GM08714 (cell line): ENCODE data around the gene C4orf50.

Experiments used
- H3K4me3 ChIP-seq: fragments of 200-500 bp; sonication (Bioruptor generic); 2 replicates; pipeline ENCODE4 v1.5.1; 2014; ENCODE audit warnings: mild to moderate bottlenecking, low read length, inconsistent platforms
- ZNF274 ChIP-seq: IDR thresholded peaks from 2 replicates; pipeline ENCODE4 v1.6.1; 2012; ENCODE audit warnings: mild to moderate bottlenecking, low read depth, low read length

C4orf50 gene

GRCh38 chr4:6018331-6018730, at the start of gene C4orf50:
Gene C4orf50, minus strand, starts transcription at chr4:6018431.
- TF ChIP-seq ZNF274, result no peak
- H3K4me3 ChIP-seq, result no peak within 1 kb of the TSS

DNA sequence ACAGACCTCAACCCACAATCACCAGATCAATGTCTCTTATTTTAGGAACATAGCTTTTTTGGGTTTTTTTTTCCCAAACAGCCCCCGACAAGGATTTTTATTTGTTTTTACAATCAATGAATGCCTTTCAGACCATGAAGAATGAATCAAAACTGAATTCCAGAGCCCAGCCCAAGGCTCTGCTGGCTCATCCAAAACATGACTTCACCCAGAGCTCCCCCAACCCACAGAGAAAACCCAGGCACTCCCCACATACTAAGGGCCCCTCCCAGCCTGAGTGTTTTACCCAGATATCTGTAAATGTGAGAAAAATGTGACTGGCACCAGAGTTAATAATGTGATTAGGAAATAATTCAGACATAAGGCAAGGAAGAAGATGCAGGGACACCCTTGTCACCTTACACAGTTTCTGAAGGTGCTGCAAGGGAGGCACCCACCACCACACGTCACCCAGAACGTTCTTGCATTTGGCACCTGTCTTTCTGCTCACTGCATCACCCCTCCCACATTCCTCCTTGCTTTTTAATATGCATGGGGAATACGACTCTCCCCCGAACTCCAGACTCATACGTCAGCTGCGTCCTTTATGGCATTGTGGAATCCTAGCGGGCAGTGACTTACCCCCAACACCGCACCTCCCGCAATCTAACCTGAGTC, 47.8 kb upstream of the C4orf50 start:
- no peak overlapping the region for H3K4me3 ChIP-seq
- no peak for TF ChIP-seq ZNF274

- H3K4me3 ChIP-seq, result no peak overlapping the region
- TF ChIP-seq ZNF274, result no peak
These were observed 46.9 kb upstream of the C4orf50 start for GRCh38 chr4:6065166-6065565.

DNA sequence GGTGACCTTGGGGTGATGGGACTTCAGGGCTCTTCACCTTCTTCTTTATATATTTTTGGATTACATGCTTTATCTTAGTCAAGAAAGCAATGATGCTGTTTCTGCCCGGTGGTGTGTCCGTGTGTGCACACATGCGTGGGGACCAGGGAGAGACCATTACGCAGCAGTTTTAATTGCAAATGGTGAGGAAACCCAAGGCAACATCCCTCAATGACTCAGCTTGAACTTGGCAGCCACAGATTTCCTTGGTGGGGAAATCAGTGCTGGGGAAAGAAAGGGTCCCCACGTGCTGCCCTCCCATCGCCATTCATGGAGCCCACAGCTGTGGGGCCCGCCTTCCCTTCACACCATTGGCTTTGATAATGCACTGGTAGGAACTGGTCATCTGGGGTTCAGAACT, 46.2 kb upstream of the C4orf50 start:
- no peak for TF ChIP-seq ZNF274
- no peak overlapping the region for H3K4me3 ChIP-seq

- no peak overlapping the region for H3K4me3 ChIP-seq
- no peak for TF ChIP-seq ZNF274
These were observed 45.5 kb upstream of the C4orf50 start for GRCh38 chr4:6063684-6064083.

DNA sequence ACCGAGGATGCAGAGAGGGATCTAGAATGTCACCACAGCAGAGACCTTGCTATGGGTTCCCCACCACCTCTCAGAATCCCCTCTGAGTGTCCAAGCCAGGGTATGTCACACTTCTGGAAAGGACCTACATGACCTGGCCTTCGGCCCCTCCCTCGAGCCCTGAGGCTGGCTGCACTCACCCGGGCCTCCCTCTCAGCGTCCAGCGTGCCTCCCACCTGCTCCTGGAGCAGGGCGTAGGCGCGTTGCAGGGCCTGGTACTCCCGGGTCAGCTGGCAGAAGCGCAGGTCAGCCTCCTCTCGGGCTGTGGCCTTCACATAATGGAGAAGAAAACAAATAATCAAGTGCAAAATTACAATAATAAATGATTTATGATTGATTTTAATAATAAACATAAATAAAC, 43.9 kb upstream of the C4orf50 start:
- no peak for TF ChIP-seq ZNF274
- H3K4me3 ChIP-seq, result no peak overlapping the region

- no peak for TF ChIP-seq ZNF274
- H3K4me3 ChIP-seq, result no peak overlapping the region
These were observed 41.2 kb upstream of the C4orf50 start for GRCh38 chr4:6059375-6059805.

DNA sequence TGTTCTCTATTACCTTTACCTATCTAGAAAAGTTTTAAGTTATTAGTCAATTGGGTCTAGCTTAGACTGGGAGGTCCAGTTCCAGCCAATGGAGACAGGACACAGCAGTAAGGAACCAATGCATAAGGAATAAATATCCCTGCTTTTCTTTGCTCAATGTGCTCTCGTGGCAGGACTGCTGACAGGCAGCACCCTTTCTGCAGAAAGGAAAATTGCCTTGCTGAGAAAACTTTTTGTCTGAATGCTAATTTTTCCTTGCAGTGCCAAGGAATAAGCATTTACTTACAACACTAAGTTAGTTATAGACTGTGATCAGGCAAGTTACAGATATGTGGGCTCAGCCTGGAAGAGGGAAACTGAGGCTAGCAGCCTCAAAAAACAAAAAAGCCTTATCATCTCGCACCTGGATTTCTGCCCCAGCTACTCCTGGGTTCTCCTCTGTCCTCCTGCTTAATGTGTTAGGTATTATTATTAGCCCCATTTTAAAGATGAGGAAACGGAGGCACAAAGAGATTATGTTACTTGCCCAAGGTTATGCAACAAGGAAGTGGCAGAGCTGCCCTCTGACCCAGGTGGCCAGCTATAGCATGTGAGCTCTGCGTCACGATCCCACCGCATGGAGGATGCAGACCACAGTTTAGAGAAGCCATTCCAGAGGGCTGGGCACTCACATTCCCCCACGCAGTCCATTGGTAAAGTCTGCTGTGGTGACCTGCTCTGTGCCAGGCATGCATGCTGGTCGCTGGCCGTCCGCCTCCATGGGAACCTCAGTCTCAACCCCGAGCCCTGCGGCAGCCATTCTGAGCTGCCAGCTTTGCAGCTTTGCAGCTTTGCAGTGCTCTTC, 40.5 kb upstream of the C4orf50 start:
- no peak for TF ChIP-seq ZNF274
- H3K4me3 ChIP-seq, result no peak overlapping the region

DNA sequence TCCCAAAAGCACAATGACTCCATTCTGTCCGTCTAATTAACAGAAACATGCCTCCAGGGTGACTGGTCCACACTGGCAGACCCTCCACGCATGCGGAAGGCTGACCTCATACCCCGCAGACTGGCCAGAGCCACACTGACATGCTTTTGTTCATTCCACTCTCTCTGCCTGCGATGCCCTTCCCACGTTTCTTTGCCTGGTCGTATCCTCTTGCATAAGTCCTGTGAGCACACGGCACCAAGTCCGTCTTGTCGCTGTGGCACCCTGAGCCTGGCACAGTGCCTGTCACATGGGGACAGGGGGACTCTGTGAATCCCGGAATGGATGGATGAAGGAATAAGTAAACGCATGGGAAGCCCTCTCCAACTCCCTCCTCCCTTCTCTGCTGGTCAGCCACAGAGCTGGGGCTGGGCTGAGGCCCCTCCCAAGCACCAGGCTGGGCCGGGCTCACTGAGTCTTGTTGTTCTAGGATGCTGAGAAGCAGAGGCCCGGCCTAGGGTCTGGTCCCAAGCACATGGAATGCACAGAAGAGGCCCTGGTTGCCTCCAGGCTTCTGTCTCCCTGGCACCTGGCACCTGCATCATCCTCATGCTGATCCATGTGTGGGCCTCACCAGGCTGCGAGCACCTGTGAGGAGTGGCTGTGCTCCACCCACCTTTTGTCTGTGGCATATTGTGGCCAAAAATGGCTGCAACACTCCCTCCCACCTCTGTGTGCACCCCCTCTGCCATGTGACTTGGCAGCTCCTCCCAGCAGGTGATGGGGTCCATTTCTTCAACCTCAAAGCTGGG, 38.9 kb upstream of the C4orf50 start:
- no peak for TF ChIP-seq ZNF274
- no peak overlapping the region for H3K4me3 ChIP-seq

DNA sequence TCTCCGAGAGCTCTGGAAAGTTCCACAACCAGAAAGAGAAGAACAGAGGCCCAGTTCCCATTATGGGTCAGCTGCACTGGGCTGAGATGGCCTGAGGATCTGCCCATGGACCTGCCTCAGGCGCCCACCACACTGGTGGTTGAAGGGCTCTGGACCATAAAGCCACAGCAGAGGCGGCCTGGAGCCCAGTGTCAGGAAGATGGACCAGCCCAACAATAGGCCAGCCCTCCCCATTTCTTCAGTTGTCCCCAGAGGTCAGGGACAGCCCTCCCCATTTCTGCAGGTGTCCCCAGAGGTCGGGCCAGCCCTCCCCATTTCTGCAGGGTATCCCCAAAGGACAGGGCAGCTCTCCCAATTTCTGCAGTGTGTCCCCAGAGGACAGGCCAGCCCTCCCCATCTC, 37.2 kb upstream of the C4orf50 start:
- no peak overlapping the region for H3K4me3 ChIP-seq
- TF ChIP-seq ZNF274, result no peak

GRCh38 chr4:6055030-6055429, 36.8 kb upstream of the C4orf50 start:
- H3K4me3 ChIP-seq, result no peak overlapping the region
- no peak for TF ChIP-seq ZNF274

DNA sequence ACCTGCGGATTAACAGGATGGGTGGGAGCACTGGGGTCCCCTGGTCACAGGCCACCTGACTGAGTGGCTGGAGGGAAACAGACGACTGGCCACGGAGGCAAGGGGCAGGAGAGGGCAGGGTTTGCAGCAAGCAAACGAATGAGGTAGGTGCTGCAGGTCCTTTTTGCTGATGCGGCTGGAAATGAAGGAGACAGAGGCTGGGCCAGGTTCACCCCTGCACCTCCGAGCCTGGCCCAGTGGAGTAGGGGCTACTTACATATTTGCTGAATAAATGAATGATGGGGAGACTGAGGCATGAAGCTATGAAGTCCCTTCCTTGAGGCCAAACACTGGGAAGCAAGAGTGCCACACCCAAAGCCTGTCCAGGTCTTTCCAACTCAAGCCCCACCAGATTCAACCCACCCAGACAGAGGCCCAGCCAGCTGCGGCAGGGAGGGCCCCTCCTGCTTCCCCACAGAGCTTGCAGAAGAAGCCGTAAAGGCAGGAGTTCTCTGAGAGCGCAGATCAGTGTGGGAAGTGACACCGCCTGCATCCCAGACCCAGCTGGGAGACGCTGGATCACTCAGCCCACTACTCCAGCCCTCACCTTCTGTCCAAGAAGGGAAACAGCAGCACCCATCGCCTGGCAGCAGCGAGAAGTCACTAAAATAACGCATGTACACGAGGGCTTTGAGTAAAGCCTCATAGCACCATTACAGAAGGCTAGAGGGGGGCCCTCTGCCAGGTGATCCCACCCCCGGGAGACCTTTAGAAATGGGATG, 36.1 kb upstream of the C4orf50 start:
- H3K4me3 ChIP-seq, result no peak overlapping the region
- no peak for TF ChIP-seq ZNF274

DNA sequence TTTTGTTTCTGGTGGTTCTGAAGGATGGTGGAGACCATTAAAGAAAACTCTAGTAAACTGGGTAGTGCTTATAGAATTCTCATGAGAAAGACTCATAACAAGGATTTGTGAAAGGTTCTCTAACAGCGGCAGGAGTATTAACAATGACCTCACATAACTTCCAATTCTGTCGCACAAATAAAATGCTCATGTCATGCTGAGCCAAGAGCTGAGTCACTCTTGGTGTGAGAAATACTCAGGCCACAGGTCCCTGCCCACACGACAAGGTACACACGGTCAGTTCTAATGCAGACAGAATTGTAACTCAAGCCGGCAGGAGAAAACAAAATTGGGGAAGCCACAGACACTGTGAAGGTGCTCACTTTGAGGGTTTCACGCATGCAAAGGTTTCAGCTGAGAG, 34.4 kb upstream of the C4orf50 start:
- no peak for TF ChIP-seq ZNF274

DNA sequence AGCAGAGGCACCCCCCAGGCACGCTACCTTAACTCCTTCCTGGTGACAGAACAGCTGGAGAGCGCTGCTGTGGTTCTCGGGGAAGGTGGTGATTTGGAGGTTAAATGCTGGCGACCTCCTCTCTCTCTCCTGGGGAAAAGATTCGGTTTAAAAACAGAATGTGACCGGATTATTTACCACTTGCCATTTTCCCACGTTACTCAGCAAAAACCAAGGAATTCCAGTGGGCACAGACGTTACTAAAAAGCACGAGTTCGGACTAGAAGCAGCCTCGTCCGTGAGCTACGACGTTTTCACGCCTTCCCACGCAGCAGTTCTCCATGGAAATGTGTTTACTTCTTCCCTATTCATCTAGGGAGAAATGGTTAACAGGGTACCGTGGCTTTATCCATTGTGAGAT, 32.3 kb upstream of the C4orf50 start:
- no peak overlapping the region for H3K4me3 ChIP-seq
- TF ChIP-seq ZNF274, result no peak

More for the DNA sequence above, 34.4 kb upstream of the C4orf50 start:
- H3K4me3 ChIP-seq, result no peak overlapping the region
